WTC11 (cell line): ENCODE data around the gene EHBP1. TPM values are rescaled to one million over a fixed set of nuclear protein-coding genes. Genes with fewer than 3 reads are reported as not detected.

Experiments
- ATAC-seq: fragments of 200-7000 bp; cut with Tn5 transposase; 2 replicates; pipeline ENCODE4 v1.10.0; 2021; ENCODE audit warnings: mild to moderate bottlenecking, moderate library complexity
- CTCF ChIA-PET: fragments of 300-600 bp; sonication (Branson Sonifier 250); formaldehyde crosslinking; loops from one replicate; lab custom pipeline; 2021; ENCODE audit warnings: antibody characterized with exemption; lab: Charles Lee
- POLR2A ChIA-PET: fragments of 350-600 bp; sonication (Branson Sonifier 250); formaldehyde crosslinking; loops from one replicate; lab custom pipeline; 2021; ENCODE audit warnings: antibody characterized with exemption; lab: Charles Lee
- DNase-seq: peaks from one replicate; pipeline ENCODE4 v3.0.0; 2021; ENCODE audit warnings: low spot score
- H3K27ac Mint-ChIP-seq: 2 replicates; pipeline ENCODE4 v1.8.0; 2021; ENCODE audit warnings: mixed read lengths
- H3K27me3 Mint-ChIP-seq: 2 replicates; pipeline ENCODE4 v1.8.0; 2021; ENCODE audit warnings: low read depth, mild to moderate bottlenecking, moderate library complexity, mixed read lengths
- H3K36me3 Mint-ChIP-seq: 2 replicates; pipeline ENCODE4 v1.8.0; 2021; ENCODE audit warnings: mixed read lengths
- H3K4me1 Mint-ChIP-seq: 2 replicates; pipeline ENCODE4 v1.8.0; 2022; ENCODE audit warnings: mixed read lengths
- H3K4me3 Mint-ChIP-seq: 2 replicates; pipeline ENCODE4 v1.8.0; 2021; ENCODE audit warnings: mild to moderate bottlenecking, moderate library complexity, mixed read lengths
- H3K9me3 Mint-ChIP-seq: 2 replicates; pipeline ENCODE4 v1.8.0; 2021; ENCODE audit warnings: mixed read lengths
- AR ChIP-seq: fragments of 250-450 bp; sonication (Bioruptor Pico); IDR thresholded peaks from 2 replicates; pipeline ENCODE4 v1.9.0; 2021; ENCODE audit warnings: mild to moderate bottlenecking
- CBFB ChIP-seq: sonication (generic); formaldehyde crosslinking; IDR thresholded peaks from 2 replicates; pipeline ENCODE4 v1.8.1; 2022; ENCODE audit warnings: mild to moderate bottlenecking, low read depth, missing genetic modification reagents
- FOXJ3 ChIP-seq: sonication (generic); formaldehyde crosslinking; IDR thresholded peaks from 2 replicates; pipeline ENCODE4 v1.9.0; 2021; ENCODE audit warnings: missing genetic modification reagents, mild to moderate bottlenecking, borderline replicate concordance
- HMGA2 ChIP-seq: fragments of 250-450 bp; sonication (Bioruptor Pico); IDR thresholded peaks from 2 replicates; pipeline ENCODE4 v1.4.0; 2021; ENCODE audit warnings: mild to moderate bottlenecking, moderate library complexity
- IRF1 ChIP-seq: sonication (generic); formaldehyde crosslinking; IDR thresholded peaks from 2 replicates; pipeline ENCODE4 v1.8.0; 2023; ENCODE audit warnings: missing genetic modification reagents
- NFYB ChIP-seq: sonication (generic); formaldehyde crosslinking; conservative IDR thresholded peaks from 2 replicates; pipeline ENCODE4 v1.8.0; 2022; ENCODE audit warnings: low read depth, missing genetic modification reagents
- NR1H2 ChIP-seq: sonication (generic); formaldehyde crosslinking; IDR thresholded peaks from 2 replicates; pipeline ENCODE4 v1.9.0; 2021; ENCODE audit warnings: mild to moderate bottlenecking, moderate library complexity, missing genetic modification reagents
- NR2C2 ChIP-seq: sonication (generic); formaldehyde crosslinking; IDR thresholded peaks from 2 replicates; pipeline ENCODE4 v1.8.0; 2022; ENCODE audit warnings: mild to moderate bottlenecking, missing genetic modification reagents
- ZNF219 ChIP-seq: sonication (generic); formaldehyde crosslinking; IDR thresholded peaks from 2 replicates; pipeline ENCODE4 v1.8.0; 2023; ENCODE audit warnings: missing genetic modification reagents, mild to moderate bottlenecking, borderline replicate concordance
- total RNA-seq: library from RNA; stranded (reverse); gene quantifications from 3 replicates; pipeline ENCODE4 v1.2.3, GENCODE V29; 2021
- TF ChIP-seq, protein P1 (sequence below): sonication (generic); formaldehyde crosslinking; IDR thresholded peaks from 2 replicates; pipeline ENCODE4 v1.8.0; 2022; ENCODE audit warnings: mild to moderate bottlenecking, missing genetic modification reagents
- TF ChIP-seq, protein P2 (sequence below): sonication (generic); formaldehyde crosslinking; IDR thresholded peaks from 2 replicates; pipeline ENCODE4 v1.8.1; 2023; ENCODE audit warnings: mild to moderate bottlenecking, missing genetic modification reagents, moderate library complexity
- TF ChIP-seq, protein P3 (sequence below): sonication (generic); formaldehyde crosslinking; IDR thresholded peaks from 2 replicates; pipeline ENCODE4 v1.8.1; 2022; ENCODE audit warnings: missing genetic modification reagents, borderline replicate concordance

The EHBP1 gene
- total RNA-seq, 1 experiment from 2014 or later: 36.4 TPM

DNA sequence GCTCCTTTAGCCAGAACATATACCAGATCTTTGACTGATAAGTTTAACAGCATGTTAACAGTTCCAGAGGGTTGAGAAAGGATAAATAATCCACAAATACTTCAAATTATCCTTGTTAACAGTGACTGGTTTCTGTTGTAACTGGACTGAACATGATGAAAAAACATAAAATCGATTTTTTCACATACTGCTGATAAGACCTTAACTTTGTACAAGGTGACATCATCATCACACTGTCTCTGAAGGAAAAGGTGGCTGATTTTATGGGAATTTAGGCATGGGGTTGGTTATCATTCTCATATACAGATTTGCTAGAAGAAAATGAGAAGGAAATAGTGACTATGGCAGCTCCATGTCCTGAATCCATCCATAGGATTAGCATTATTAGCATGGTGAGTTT is 381.2 kb downstream of the EHBP1 start:
- no peak overlapping the region for H3K27ac Mint-ChIP-seq
- no peaks in the 10 kb centered on the region for H3K36me3 Mint-ChIP-seq
- no peaks in the 10 kb centered on the region for H3K9me3 Mint-ChIP-seq
- H3K4me1 Mint-ChIP-seq: no peaks in the 10 kb centered on the region
- POLR2A ChIA-PET: interaction anchor here (0.5 kb wide), 1 partner anchor 60 kb away, joined by 3 read pairs; no protein-coding TSS in a partner anchor
- no peak for ATAC-seq
- CTCF ChIA-PET: interaction anchor here (1.2 kb wide), 1 partner anchor 8 kb away, joined by 4 read pairs; no protein-coding TSS in a partner anchor
- no peak overlapping the region for H3K4me3 Mint-ChIP-seq
- TF ChIP-seq NFYB (CRISPR knock-in tag) (no peak), ZNF219 (CRISPR knock-in tag) (no peak), AR (no peak)
- TF ChIP-seq, protein P1, sequence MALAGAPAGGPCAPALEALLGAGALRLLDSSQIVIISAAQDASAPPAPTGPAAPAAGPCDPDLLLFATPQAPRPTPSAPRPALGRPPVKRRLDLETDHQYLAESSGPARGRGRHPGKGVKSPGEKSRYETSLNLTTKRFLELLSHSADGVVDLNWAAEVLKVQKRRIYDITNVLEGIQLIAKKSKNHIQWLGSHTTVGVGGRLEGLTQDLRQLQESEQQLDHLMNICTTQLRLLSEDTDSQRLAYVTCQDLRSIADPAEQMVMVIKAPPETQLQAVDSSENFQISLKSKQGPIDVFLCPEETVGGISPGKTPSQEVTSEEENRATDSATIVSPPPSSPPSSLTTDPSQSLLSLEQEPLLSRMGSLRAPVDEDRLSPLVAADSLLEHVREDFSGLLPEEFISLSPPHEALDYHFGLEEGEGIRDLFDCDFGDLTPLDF (CRISPR knock-in tag): no peak
- TF ChIP-seq, protein P2, sequence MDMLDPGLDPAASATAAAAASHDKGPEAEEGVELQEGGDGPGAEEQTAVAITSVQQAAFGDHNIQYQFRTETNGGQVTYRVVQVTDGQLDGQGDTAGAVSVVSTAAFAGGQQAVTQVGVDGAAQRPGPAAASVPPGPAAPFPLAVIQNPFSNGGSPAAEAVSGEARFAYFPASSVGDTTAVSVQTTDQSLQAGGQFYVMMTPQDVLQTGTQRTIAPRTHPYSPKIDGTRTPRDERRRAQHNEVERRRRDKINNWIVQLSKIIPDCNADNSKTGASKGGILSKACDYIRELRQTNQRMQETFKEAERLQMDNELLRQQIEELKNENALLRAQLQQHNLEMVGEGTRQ: no peak
- TF ChIP-seq, protein P3, sequence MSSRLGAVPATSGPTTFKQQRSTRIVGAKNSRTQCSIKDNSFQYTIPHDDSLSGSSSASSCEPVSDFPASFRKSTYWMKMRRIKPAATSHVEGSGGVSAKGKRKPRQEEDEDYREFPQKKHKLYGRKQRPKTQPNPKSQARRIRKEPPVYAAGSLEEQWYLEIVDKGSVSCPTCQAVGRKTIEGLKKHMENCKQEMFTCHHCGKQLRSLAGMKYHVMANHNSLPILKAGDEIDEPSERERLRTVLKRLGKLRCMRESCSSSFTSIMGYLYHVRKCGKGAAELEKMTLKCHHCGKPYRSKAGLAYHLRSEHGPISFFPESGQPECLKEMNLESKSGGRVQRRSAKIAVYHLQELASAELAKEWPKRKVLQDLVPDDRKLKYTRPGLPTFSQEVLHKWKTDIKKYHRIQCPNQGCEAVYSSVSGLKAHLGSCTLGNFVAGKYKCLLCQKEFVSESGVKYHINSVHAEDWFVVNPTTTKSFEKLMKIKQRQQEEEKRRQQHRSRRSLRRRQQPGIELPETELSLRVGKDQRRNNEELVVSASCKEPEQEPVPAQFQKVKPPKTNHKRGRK: no peak
- H3K27me3 Mint-ChIP-seq: no peaks in the 10 kb centered on the region; the same call in 1 of the 2 replicates
- no peak for DNase-seq

DNA sequence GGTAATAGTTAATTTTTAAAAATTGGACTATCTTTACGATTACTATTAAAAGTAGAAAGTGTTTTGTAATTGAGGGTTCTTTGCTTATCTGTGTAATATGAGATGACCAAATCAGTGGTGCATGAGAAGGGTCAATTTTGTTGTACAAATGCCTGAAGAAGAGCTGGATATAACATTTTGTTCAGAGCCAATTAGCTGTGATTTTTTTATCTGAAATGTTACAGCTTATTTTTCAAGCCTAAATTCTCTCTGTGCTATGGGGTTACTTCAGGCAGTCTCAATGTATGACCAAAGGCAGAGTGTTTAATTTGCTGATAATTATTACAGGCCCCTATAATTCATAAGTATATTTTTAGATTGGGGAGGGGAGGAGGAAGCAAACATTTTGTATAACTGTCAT is 386.9 kb downstream of the EHBP1 start:
- H3K4me3 Mint-ChIP-seq: no peak overlapping the region
- ATAC-seq (no peak), DNase-seq (no peak)
- CTCF ChIA-PET: interaction anchor here (1.0 kb wide), 1 partner anchor 333 kb away, joined by 4 read pairs; no protein-coding TSS in a partner anchor
- H3K27ac Mint-ChIP-seq: no peak overlapping the region
- H3K4me1 Mint-ChIP-seq: no peaks in the 10 kb centered on the region
- POLR2A ChIA-PET: no interaction called here
- no peaks in the 10 kb centered on the region for H3K27me3 Mint-ChIP-seq
- H3K36me3 Mint-ChIP-seq: no peaks in the 10 kb centered on the region
- TF ChIP-seq HMGA2 (CRISPR knock-in tag) (no peak), CBFB (CRISPR knock-in tag) (no peak), IRF1 (no peak), FOXJ3 (CRISPR knock-in tag) (no peak), NR1H2 (CRISPR knock-in tag) (no peak), NR2C2 (CRISPR knock-in tag) (no peak)
- TF ChIP-seq, protein P1 (CRISPR knock-in tag): no peak
- peaks cover 3% of the 10 kb centered on the region; the same call in 1 of the 2 replicates for H3K9me3 Mint-ChIP-seq

DNA sequence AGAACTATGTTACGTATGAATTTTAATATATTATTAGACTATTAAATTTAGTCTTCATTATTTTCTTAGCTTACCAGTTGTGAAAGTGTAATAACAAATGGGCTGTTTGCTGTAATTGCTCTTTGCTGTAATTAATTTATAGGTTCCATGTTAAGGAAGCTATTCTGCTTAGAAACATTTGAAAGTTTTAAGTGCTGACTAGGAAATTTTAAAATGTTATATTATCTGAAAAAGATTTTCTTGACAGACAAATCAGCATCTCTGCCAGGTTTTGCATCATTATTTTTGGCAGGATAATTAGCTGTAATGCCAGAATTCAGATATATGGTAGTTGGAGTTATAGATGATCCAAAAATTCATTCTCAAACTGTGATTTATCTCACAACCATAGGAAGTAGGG is 387.3 kb downstream of the EHBP1 start:
- H3K36me3 Mint-ChIP-seq: no peaks in the 10 kb centered on the region
- CTCF ChIA-PET: interaction anchor here (0.6 to 1.0 kb wide), 2 partner anchors 37 to 332 kb away, joined by 3 to 4 read pairs; no protein-coding TSS in a partner anchor
- DNase-seq (no peak), ATAC-seq (no peak)
- no peak overlapping the region for H3K27ac Mint-ChIP-seq
- H3K9me3 Mint-ChIP-seq: peaks cover 3% of the 10 kb centered on the region; the same call in 1 of the 2 replicates
- no peaks in the 10 kb centered on the region for H3K27me3 Mint-ChIP-seq
- no peaks in the 10 kb centered on the region for H3K4me1 Mint-ChIP-seq
- no peak overlapping the region for H3K4me3 Mint-ChIP-seq
- TF ChIP-seq ZNF219 (CRISPR knock-in tag): no peak
- TF ChIP-seq, all 79 proteins: peak for 0
- POLR2A ChIA-PET: no interaction called here
